ENCODE data around the gene LMBR1. TPM values are rescaled to one million over a fixed set of nuclear protein-coding genes. Genes with fewer than 3 reads are reported as not detected.
"Not testable (repeated sequence)": the region's sequence is repeated elsewhere in the genome, so short reads cannot be mapped to it uniquely, and the experiment has no call there.

Gene LMBR1
- total and polyA plus RNA-seq, 5 donors from 2014 or later, result 35.7 to 71.9 (median 39.9) TPM

DNA sequence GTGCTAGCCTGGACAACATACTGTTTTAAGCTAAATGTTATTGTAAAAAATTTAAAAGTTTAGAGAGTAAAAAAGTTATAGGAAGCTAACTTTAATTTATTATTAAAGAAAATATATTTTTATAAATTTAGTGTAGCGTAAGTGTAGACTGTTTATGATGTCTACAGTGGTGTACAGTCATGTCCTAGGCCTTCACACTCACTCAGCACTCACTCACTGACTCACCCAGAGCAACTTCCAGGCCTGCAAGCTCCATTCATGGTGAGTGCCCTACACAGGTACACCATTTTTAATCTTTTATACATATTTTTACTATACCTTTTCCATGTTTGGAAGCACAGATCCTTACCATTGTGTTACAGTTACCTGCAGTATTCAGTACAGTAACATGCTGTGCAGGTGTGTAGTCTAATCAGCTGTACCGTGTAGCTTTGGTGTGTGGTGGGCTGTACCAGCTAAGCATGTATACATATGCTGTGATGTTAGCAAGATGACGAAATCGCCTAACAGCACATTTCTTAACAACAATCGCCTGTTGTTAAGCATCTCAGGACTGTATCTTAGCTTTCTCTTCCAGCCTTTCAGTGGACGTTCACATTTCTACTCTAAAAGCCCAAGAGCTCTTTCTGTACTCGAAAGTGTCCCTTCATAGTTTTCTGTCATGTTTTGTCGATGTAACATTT, 240.0 kb downstream of the LMBR1 start:
- Mint-ChIP-seq H3K36me3 (no peaks in the 10 kb centered on the region), H3K27me3 (peaks cover 6% of the 10 kb centered on the region), H3K4me1 (no peaks in the 10 kb centered on the region), H3K9me3 (peaks cover 0 to 8% (median 0%) of the 10 kb centered on the region in 7 donors), H3K4me3 (no peak overlapping the region), H3K27ac (no peak overlapping the region)
- DNase-seq, result no peak
- Histone ChIP-seq H3K4me3 (ENCODE audit: low read depth, low read length) (no peak overlapping the region), H3K4me1 (ENCODE audit: control insufficient read depth, insufficient read depth, low read length, poor library complexity, severe bottlenecking) (no peaks in the 10 kb centered on the region), H3K36me3 (ENCODE audit: control insufficient read depth, insufficient read depth, low read length) (no peaks in the 10 kb centered on the region), H3K27me3 (ENCODE audit: control insufficient read depth, insufficient read depth, low read length) (peaks cover 5% of the 10 kb centered on the region), H3K27ac (ENCODE audit: insufficient read depth, low read length, poor library complexity, severe bottlenecking) (no peak overlapping the region), H3K9me3 (ENCODE audit: control insufficient read depth in 2 of 2, low read length in 2 of 2) (no peaks in the 10 kb centered on the region)
- no peak for ATAC-seq (ENCODE audit: low read depth in 2 of 2)

- H3K9me3 Mint-ChIP-seq, result peaks cover 0 to 8% (median 0%) of the 10 kb centered on the region in 7 donors
- H3K36me3 Mint-ChIP-seq, result no peaks in the 10 kb centered on the region
- Histone ChIP-seq H3K4me3 (ENCODE audit: low read depth, low read length) (no peak overlapping the region), H3K36me3 (ENCODE audit: control insufficient read depth, insufficient read depth, low read length) (no peaks in the 10 kb centered on the region), H3K9me3 (ENCODE audit: control insufficient read depth in 2 of 2, low read length in 2 of 2) (no peaks in the 10 kb centered on the region), H3K27ac (ENCODE audit: insufficient read depth, low read length, poor library complexity, severe bottlenecking) (no peak overlapping the region), H3K4me1 (ENCODE audit: control insufficient read depth, insufficient read depth, low read length, poor library complexity, severe bottlenecking) (no peaks in the 10 kb centered on the region), H3K27me3 (ENCODE audit: control insufficient read depth, insufficient read depth, low read length) (peaks cover 5% of the 10 kb centered on the region)
- peaks cover 4% of the 10 kb centered on the region for H3K27me3 Mint-ChIP-seq
- DNase-seq (no peak), ATAC-seq (ENCODE audit: low read depth in 2 of 2) (no peak)
- no peak overlapping the region for H3K4me3 Mint-ChIP-seq
- no peak overlapping the region for H3K27ac Mint-ChIP-seq
- no peaks in the 10 kb centered on the region for H3K4me1 Mint-ChIP-seq
These were observed 241.5 kb downstream of the LMBR1 start for GRCh38 chr7:156651474-156651873.

DNA sequence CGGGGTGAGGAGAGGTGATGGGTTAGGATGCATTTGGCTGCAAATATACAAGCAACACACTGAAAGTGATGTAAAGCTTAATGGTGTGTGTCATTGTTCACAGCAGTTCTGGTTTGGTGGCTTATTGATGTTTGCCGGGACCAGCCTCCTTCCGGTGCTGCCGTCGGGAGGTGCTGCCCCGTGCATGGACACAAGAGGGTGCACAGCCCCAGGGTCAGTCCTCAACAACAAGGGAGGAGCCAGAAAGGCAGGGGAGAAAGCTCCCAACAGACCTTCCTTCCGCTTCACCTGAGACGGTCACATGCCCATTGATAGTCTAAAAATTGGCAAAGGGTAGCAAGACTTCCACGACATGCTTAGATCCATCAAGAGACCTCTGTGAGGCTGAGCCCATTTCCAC, 242.9 kb downstream of the LMBR1 start:
- Histone ChIP-seq H3K27ac (ENCODE audit: insufficient read depth, low read length, poor library complexity, severe bottlenecking) (no peak overlapping the region), H3K36me3 (ENCODE audit: control insufficient read depth, insufficient read depth, low read length) (no peaks in the 10 kb centered on the region), H3K9me3 (ENCODE audit: control insufficient read depth in 2 of 2, low read length in 2 of 2) (no peaks in the 10 kb centered on the region), H3K4me3 (ENCODE audit: low read depth, low read length) (no peak overlapping the region), H3K4me1 (ENCODE audit: control insufficient read depth, insufficient read depth, low read length, poor library complexity, severe bottlenecking) (no peaks in the 10 kb centered on the region), H3K27me3 (ENCODE audit: control insufficient read depth, insufficient read depth, low read length) (peaks cover 5% of the 10 kb centered on the region)
- ATAC-seq (ENCODE audit: low read depth in 2 of 2) (no peak), DNase-seq (peak in 1 of 3 donors; percentile 18)
- Mint-ChIP-seq H3K27ac (no peak overlapping the region), H3K9me3 (peaks cover 0 to 10% (median 0%) of the 10 kb centered on the region in 7 donors), H3K36me3 (no peaks in the 10 kb centered on the region), H3K4me1 (no peaks in the 10 kb centered on the region), H3K27me3 (peaks cover 4% of the 10 kb centered on the region), H3K4me3 (no peak overlapping the region)

DNA sequence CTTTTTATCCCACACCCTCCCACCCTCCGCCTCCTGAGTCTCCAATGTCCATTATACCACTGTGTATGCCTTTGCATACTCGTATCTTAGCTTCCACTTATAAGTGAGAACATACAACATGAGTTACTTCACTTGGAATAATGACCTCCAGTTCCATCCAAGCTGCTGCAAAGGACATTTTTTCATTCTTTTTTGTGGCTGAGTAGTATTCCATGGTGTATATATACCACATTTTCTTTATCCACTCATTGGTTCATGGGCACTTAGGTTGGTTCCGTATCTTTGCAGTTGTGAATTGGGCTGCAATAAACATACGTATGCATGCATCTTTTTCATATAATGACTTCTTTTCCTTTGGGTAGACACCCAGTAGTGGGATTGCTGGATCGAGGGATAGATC, 245.7 kb downstream of the LMBR1 start:
- ATAC-seq (ENCODE audit: low read depth in 2 of 2); H3K9me3 Mint-ChIP-seq; H3K27me3 ChIP-seq (ENCODE audit: control insufficient read depth, insufficient read depth, low read length); H3K27ac ChIP-seq (ENCODE audit: insufficient read depth, low read length, poor library complexity, severe bottlenecking); H3K4me3 Mint-ChIP-seq; DNase-seq; H3K36me3 Mint-ChIP-seq; H3K27ac Mint-ChIP-seq; H3K4me1 ChIP-seq (ENCODE audit: control insufficient read depth, insufficient read depth, low read length, poor library complexity, severe bottlenecking); H3K36me3 ChIP-seq (ENCODE audit: control insufficient read depth, insufficient read depth, low read length); H3K4me3 ChIP-seq (ENCODE audit: low read depth, low read length); H3K4me1 Mint-ChIP-seq; H3K27me3 Mint-ChIP-seq; H3K9me3 ChIP-seq (ENCODE audit: control insufficient read depth in 2 of 2, low read length in 2 of 2): not testable (repeated sequence)

- H3K27ac ChIP-seq (ENCODE audit: insufficient read depth, low read length, poor library complexity, severe bottlenecking), result no peak overlapping the region
- H3K9me3 ChIP-seq (ENCODE audit: control insufficient read depth in 2 of 2, low read length in 2 of 2), result no peaks in the 10 kb centered on the region
- no peaks in the 10 kb centered on the region for H3K36me3 ChIP-seq (ENCODE audit: control insufficient read depth, insufficient read depth, low read length)
- DNase-seq (no peak), ATAC-seq (ENCODE audit: low read depth in 2 of 2) (no peak)
- peaks cover 14% of the 10 kb centered on the region for H3K27me3 Mint-ChIP-seq
- peaks cover 18% of the 10 kb centered on the region for H3K4me1 ChIP-seq (ENCODE audit: control insufficient read depth, insufficient read depth, low read length, poor library complexity, severe bottlenecking)
- peaks cover 14 to 25% (median 16%) of the 10 kb centered on the region in 4 donors for H3K4me1 Mint-ChIP-seq
- no peaks in the 10 kb centered on the region for H3K36me3 Mint-ChIP-seq
- H3K27ac Mint-ChIP-seq, result peak overlapping the region in 1 of 3 donors; percentile 20
- H3K27me3 ChIP-seq (ENCODE audit: control insufficient read depth, insufficient read depth, low read length), result peaks cover 4% of the 10 kb centered on the region
- no peak overlapping the region for H3K4me3 ChIP-seq (ENCODE audit: low read depth, low read length)
- H3K9me3 Mint-ChIP-seq, result peaks cover 0 to 7% (median 2%) of the 10 kb centered on the region in 7 donors
- H3K4me3 Mint-ChIP-seq, result peak overlapping the region in 3 of 4 donors; percentile 15 to 90 (median 41)
These were observed 250.5 kb downstream of the LMBR1 start for GRCh38 chr7:156642306-156643045.

DNA sequence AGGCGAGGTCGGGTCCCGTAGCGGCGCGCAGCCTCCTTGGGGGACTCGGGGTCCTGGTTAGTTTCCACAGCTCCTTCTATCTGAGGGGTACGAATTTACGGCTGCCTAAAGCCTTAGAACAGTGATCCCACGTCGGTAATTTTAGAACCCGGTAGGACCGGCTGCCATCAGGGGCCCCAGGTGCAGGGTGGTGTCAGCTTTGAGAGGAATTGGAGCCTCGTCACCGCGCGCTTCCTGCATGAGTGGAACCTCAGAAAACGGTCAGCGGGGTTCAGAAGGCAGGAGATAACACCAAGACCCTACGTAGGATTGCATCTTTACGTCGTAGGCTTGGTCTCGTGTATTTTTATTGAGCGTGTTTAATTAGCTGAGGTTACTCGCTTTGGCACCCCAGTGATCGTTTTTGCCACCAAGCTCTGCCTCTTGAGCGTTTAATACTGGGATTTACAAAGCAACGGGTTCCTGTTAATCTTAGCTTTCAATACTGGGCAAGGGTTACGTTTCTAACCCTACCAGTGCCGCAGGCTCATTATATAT, 252.0 kb downstream of the LMBR1 start:
- Mint-ChIP-seq H3K27ac (peak overlapping the region in 2 of 3 donors; percentile 86 to 93), H3K27me3 (peaks cover 14% of the 10 kb centered on the region), H3K4me1 (peaks cover 16 to 32% (median 17%) of the 10 kb centered on the region in 4 donors), H3K9me3 (peaks cover 0 to 7% (median 4%) of the 10 kb centered on the region in 7 donors), H3K36me3 (no peaks in the 10 kb centered on the region), H3K4me3 (peak overlapping the region; percentile 89 to 97 (median 90))
- DNase-seq, result peak in 2 of 3 donors; percentile 43 to 86
- H3K27ac ChIP-seq (ENCODE audit: insufficient read depth, low read length, poor library complexity, severe bottlenecking), result peak overlapping the region; percentile 92
- peaks cover 4% of the 10 kb centered on the region for H3K27me3 ChIP-seq (ENCODE audit: control insufficient read depth, insufficient read depth, low read length)
- H3K4me1 ChIP-seq (ENCODE audit: control insufficient read depth, insufficient read depth, low read length, poor library complexity, severe bottlenecking), result peaks cover 18% of the 10 kb centered on the region
- no peaks in the 10 kb centered on the region for H3K9me3 ChIP-seq (ENCODE audit: control insufficient read depth in 2 of 2, low read length in 2 of 2)
- H3K4me3 ChIP-seq (ENCODE audit: low read depth, low read length), result peak overlapping the region; percentile 66
- ATAC-seq (ENCODE audit: low read depth in 2 of 2), result peak; percentile 57
- no peaks in the 10 kb centered on the region for H3K36me3 ChIP-seq (ENCODE audit: control insufficient read depth, insufficient read depth, low read length)

DNA sequence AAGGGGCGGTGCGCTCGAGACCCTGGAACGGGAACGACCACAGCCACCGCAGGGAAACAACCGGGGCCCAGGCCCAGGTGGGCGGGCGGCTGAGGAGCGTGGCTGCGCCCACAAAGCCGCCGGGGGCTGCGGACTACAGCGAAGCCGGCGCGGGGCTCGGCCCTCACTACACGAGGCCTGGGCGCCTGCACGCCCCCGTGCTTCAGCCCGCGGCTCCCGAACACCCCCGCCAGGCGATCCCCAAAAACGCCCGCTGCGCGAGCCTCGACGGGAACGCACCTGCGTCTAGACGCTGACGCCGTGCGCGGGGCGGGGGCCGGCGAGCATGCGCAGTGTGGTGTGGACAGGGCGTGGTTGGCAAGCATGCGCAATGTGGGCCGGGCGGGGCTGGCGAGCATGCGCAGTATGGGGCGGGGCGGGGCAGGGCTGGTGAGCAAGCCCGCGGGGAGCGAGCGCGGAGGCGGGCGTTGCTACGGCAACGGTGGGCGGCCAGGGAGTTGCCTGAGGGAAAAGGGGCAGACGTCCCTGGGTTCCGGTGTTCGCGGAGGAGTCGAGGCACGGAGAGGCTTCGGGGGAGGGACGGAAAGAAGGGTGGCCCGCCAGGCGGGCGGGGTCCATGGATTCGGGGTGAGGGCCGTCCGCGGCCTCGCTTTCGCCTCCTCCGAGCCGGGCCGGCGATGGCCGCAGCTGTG, 252.6 kb downstream of the LMBR1 start, which contains the start of gene RNF32:
Gene RNF32 (plus strand): TSS at position 518 of the 692 bp plus-strand sequence. CDS start 3,104 bp downstream, outside the sequence.
- Mint-ChIP-seq H3K27ac (peak within 1 kb of the TSS; percentile 88 to 97 (median 93)), H3K27me3 (peaks cover 14% of the 10 kb centered on the region), H3K4me3 (peak within 1 kb of the TSS; percentile 89 to 97 (median 90)), H3K9me3 (peaks cover 0 to 7% (median 4%) of the 10 kb centered on the region in 7 donors), H3K4me1 (peaks cover 16 to 32% (median 17%) of the 10 kb centered on the region in 4 donors), H3K36me3 (no peaks in the 10 kb centered on the region)
- Histone ChIP-seq H3K4me3 (ENCODE audit: low read depth, low read length) (peak within 1 kb of the TSS; percentile 66), H3K27ac (ENCODE audit: insufficient read depth, low read length, poor library complexity, severe bottlenecking) (peak within 1 kb of the TSS; percentile 92), H3K9me3 (ENCODE audit: control insufficient read depth in 2 of 2, low read length in 2 of 2) (no peaks in the 10 kb centered on the region), H3K27me3 (ENCODE audit: control insufficient read depth, insufficient read depth, low read length) (peaks cover 4% of the 10 kb centered on the region), H3K4me1 (ENCODE audit: control insufficient read depth, insufficient read depth, low read length, poor library complexity, severe bottlenecking) (peaks cover 18% of the 10 kb centered on the region), H3K36me3 (ENCODE audit: control insufficient read depth, insufficient read depth, low read length) (no peaks in the 10 kb centered on the region)
- DNase-seq (peak; percentile 91 to 97 (median 94)), ATAC-seq (ENCODE audit: low read depth in 2 of 2) (peak; percentile 79 to 81)
